ENCODE measurements around the gene PSMD3.
"Not testable (repeated sequence)": the region's sequence is repeated elsewhere in the genome, so short reads cannot be mapped to it uniquely, and the experiment has no call there.

The PSMD3 gene

DNA sequence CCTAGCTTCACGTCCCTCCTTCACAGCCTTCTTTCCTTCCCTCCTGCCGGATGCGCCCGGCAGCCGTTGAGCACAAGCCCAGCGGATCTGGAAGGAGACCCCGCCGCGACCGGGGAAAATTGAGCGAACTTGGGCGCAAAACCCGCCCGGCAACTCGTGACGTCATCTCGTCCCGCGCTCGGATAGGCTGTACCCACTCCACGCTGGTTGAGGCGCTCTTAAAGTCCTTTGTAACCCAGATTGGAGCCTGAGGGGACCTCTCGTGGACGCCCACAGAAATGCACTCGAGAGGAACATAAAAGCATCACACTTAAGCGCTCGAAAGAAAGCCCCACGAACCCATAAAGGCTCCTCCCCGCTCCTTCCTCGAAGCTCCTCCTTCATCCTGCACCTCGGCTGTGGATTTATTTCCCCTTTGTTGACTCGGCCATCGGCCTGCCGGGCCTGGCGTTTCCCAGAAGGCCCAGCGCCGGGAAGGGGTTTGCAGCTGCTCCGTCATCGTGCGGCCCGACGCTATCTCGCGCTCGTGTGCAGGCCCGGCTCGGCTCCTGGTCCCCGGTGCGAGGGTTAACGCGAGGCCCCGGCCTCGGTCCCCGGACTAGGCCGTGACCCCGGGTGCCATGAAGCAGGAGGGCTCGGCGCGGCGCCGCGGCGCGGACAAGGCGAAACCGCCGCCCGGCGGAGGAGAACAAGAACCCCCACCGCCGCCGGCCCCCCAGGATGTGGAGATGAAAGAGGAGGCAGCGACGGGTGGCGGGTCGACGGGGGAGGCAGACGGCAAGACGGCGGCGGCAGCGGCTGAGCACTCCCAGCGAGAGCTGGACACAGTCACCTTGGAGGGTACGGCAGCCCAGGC, at the start of gene PSMD3:
TSS of gene PSMD3 (plus strand) at position 457 of the 856 bp plus-strand sequence. CDS start at position 621, 164 bp downstream.
- DNase-seq, result peak; percentile 99

DNA sequence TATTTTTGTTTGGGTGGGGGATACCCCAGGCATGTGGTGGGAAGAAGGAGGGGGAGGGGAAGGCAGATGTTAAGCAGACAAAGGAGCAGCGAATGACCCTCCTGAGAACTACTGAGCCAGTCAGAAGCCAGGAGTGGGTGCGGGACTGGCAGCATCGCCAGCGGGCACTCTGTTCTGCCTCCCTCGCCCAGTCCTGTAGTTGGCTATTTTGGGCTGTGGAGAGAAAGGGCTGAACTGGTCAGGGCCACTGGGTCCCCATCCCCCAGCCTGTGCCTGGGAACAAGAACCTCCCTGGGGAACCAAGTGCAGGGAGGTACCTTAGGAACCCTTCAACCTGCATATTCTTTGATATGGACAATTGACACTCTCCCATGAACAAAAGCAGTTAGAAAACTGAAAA, 46.7 kb upstream of the PSMD3 start:
- no peak for DNase-seq

DNA sequence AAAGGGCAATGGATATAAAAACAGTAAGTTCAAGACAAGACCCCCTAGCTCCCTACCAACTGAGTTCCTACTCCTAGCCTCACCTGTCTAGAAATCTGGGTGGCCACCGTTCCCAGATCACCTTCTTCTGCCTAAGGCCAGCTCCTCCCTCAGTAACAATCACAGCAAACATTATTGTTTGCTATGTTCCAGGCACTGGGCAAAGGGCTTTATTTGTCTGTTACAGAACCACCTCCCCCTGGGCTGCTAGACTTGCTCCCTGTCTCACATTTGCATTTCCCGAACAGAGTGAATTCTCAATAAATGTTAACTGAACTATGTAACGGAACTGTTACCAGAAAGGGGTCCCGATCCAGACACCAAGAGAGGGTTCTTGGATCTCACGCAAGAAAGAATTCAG, 46.3 kb upstream of the PSMD3 start:
- DNase-seq, result no peak

DNA sequence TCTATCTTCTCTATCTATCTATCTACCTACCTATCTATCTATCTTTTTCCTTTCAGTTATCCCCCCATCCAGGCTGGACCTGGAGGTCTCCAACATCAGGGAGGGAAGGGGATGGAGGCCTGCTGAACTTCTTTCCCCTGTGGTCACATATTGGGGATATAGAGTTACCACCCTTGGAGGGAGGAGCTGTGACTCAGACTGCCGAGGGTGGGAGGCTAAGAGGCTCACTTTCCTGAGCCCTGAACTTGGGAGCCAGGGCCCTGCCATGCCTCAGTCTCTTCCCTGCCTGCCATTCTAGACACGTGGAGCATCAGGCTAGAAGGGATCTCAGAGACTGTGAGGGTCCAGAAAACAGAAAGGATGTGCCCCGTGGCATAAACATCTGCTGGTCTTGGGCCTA, 44.7 kb upstream of the PSMD3 start:
- DNase-seq, result no peak

DNA sequence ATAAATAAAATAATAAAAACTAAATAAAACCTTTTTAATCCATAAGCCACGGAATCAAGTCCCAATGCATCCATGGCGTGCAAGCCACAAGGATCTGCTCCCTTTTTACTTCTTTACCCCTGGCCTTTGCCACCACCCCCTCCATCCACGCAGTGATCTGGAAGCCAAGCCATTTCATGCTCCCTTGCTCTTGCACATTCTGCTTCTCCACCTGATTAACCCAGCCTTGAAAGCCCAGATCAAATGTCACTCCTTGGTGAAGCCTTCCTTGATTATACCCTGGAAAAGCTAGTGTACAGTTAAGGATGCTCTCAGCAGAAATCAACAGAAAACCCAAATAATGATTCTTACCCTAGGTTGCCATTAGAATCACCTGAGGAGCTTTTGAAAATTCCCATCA, 43.2 kb upstream of the PSMD3 start:
- no peak for DNase-seq

DNA sequence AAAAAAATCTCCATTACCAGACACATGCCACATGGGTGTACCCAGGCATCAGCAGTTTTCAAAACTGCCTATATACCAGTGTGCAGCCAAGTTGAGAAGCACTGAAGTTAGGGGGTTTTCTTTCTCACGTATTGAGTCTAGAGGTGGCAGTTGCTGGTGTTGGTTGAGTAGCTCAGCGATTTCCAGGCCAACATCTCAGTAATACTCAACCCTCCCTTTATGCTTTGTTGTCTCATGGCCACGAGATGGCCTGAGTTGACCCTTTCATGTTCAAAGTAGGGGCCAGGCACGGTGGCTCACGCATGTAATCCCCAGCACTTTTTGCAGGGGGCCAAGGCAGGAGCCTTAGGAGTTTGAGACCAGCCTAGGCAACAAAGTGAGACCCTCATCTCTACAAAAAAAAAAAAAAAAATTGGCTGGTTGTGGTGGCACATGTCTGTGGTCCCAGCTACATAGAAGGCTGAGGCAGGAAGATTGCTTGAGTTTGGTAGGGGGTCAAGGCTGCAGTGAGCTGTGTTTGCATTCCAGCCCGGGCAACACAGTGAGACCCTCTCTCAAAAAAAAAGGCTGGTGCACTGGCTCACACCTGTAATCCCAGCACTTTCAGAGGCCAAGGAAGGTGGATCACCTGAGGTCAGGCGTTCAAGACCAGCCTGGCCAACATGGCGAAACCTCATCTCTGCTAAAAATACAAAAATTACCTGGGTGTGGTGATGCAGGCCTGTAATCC, 42.3 kb upstream of the PSMD3 start:
- no peak for DNase-seq

DNA sequence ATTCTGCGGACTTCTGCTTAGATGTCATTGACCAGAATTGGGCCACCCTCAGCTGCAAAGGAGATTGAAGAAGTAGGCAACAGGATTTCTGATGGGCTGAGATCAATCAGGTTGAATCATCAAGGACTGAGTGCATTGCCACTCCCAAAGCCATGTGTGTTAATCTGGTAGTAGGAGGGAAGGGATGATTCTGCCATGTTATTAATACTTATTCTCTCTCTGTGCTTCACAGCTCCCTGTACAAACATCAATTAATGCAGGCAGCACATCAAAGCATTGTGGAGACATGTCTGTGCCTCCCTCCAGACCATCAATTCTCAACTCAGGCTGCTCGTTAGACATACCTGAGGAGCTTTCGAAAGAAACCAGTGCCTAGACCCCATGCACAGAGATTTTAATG, 41.5 kb upstream of the PSMD3 start:
- no peak for DNase-seq

DNA sequence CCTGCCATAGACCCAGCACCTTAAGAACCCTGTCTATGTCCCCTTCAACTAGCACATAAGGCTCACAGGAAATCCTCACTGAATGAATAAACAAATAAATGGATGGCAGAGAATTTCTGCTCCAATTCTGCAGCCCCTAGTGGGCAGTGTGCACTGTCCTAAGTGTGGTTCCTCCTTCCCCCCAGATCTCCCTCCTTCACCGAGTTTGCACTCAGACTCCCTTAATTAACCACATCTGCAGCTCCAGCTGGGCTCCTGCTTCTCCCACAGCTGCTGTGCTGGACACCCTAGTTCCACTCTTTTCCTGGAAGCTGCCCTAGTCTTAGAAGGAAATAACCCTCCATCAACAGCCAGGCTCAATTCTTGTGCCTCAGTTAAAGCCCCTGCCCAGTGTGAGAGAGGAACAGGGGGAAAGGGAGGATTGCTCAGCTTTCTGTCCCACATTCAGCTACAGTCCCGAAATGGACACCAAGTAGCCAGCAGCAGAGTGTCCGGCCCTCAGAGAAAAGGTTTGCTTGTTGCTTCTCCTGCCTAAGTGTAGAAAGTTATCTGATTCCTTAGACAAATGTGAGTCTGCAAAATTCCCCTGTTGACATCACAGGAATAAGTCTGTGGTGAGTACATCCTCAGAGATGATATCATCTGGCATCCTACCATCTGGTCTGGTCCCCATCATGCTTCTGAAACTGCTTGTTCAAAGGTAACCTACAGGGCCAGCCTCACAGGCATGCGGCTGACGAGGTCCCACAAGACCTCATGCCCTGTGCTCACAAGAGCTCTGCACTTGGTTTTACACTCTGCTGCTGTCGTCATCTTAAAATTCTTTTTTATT, 40.8 kb upstream of the PSMD3 start:
- no peak for DNase-seq

DNA sequence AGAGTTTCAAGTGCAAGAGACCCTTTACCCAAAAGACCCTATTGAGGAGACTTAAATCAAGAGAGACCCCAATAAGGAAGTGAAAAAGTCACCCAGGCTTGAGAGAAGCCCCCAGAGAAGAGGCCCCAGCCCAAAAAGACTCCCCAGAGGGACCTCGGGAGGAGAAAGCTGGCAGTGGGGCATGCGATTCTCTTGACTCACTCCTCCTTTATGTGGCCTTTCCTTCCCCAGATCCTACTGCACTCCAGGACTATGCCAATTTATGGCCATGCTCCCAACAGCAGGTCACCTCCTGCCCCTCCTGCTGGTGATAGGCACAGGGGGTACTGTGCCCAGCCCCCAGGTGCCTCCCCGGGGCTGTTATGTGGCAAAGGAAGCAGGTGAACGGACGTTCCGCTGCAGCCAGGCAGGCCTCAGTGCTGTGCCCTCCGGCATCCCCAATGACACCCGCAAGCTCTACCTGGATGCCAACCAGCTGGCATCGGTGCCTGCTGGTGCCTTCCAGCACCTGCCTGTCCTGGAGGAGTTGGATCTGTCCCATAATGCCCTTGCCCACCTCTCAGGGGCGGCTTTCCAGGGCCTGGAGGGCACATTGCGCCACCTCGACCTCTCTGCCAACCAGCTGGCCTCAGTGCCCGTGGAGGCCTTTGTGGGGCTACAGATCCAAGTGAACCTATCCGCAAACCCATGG, 36.8 kb upstream of the PSMD3 start:
- DNase-seq, result no peak

DNA sequence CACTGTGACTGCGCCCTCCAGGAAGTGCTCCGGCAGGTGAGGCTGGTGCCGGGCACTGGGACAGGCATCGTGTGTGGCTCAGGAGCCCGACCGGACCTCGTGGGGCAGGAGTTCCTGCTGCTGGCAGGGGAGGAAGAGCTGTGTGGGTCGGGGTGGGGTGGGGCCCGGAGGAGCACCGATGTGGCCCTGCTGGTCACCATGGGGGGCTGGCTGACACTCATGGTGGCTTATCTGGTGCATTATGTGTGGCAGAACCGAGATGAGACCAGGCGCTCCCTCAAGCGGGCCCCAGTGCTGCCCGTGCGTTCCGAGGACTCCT, 36.3 kb upstream of the PSMD3 start:
- no peak for DNase-seq

DNA sequence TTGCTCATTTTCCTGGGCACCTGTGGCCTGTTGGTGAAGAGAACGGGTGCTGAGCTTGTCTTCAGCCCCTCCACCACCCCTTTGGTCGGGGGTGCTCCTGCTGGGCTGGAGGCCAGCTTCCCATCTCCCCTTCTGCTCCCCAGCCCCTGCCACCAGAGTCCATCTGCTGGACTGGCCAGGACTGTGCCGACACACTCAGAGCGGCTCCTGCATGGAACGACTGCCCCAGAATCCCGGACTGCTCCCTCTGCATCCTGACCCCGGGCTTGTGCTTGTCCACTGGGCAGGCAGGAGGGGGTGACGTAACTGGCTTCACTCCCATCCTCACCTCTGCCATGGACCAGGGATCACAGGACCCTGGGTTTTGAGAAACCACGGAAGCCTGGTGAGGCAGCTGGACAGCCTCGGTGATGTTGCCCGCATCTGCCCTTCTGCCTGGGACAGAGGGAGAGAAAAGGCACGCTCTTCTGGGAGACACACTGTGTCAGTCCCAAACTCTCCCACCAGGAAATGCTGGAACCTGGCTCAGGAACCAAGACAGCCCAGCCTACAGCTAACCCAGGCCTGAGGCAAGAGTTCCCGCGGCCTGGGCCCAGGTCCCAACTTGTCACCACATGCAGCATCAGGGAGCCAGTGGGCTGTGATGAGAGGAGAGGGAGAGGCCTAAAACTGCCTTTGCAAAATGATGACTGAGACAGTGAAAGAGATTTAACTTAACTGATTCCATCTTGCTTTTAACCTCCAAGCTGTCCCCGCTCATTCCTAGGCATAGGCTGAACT, 33.9 kb upstream of the PSMD3 start:
- no peak for DNase-seq

DNA sequence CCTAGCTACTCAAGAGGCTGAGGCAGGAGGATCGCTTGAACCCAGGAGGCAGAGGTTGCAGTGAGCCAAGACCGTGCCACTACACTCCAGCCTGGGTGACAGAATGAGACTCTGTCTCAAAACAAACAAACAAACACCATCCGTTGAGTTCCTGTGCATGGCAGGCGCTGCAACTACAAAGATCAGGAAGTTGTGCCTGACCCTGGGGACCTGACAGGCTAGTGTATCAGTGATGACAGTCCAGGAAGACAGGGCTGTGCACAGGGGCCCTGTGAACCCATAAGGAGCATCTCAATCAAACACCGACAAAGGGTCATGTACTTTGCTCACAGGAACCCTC, 32.1 kb upstream of the PSMD3 start:
- not testable (repeated sequence) for DNase-seq

DNA sequence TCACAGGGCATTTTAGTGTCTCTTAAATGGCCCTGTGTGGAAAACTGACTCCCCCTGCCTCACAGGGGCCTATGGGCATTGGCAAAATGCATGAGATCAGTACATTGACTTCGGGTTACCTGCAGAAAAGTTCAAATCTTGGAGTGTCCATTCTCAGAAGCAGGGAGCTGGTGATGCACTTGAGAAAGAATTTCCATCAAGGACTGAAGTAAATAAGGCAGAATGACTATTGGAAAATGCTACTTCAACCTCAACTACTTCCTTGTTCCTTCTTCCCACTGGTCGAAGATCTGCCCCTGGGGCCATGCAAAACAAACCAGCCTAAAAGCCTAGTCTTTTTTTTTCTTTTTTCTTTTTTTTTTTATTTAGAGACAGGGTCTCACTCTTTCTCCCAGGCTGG, 31.6 kb upstream of the PSMD3 start:
- DNase-seq, result no peak

DNA sequence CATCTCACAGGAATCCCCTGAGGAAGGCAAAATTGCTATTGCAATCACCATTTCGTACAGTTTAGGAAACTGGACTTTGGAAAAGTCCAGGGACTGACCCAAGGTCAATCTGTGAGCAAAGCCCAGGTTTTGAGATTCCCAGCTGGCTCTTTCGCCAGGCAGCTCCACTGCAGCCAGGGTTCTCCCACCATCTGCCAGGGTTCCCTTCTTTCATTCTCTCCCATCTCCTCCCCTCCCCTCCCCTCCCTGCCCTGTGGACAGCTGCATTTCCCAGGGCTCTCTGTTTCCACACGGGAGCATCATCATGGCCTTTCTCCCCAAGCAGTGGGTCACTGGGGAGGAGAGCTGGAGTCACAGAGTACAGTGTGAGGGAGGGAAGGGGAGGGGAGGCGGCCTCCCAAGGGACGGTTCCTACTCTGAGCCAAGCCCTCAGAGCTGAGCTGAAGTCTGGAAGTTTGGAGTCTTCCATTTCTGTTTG, 29.7 kb upstream of the PSMD3 start:
- DNase-seq, result no peak

DNA sequence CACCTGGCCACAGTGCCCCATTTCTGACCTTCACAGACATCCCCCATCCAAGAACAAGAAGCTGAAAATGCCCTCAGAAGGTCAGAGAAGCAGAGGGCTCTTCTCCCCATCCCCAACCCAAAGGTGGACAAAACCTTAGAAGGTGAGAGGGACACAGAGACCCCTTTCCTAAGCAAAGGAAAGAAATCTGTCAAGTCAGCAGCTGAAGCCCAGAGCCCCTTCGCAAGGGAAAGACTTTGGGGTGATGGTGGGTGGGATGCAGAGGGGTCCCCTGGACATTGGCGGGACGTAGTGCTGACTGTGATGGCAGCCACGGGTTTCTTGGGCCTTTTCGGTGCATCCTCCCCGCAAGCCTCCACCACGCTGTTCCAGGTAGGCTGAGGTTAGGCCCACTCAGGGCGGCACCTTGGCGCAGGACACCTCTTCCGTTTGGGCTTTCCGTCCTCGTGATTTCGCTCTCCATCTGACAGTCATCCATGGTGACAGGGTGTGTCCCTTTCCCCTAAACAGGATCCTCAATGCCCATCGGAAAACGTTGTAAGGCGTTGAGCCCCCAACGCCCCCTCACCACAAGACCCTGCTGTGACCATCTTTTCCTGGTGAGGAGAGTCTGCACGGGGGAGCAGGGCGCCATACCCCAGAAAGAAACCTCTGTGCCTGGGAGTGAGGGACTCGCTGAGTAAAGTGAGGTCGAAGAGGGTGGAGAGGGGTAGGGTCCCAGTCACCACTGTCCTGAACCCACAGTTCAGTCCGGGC, 28.5 kb upstream of the PSMD3 start:
- no peak for DNase-seq

DNA sequence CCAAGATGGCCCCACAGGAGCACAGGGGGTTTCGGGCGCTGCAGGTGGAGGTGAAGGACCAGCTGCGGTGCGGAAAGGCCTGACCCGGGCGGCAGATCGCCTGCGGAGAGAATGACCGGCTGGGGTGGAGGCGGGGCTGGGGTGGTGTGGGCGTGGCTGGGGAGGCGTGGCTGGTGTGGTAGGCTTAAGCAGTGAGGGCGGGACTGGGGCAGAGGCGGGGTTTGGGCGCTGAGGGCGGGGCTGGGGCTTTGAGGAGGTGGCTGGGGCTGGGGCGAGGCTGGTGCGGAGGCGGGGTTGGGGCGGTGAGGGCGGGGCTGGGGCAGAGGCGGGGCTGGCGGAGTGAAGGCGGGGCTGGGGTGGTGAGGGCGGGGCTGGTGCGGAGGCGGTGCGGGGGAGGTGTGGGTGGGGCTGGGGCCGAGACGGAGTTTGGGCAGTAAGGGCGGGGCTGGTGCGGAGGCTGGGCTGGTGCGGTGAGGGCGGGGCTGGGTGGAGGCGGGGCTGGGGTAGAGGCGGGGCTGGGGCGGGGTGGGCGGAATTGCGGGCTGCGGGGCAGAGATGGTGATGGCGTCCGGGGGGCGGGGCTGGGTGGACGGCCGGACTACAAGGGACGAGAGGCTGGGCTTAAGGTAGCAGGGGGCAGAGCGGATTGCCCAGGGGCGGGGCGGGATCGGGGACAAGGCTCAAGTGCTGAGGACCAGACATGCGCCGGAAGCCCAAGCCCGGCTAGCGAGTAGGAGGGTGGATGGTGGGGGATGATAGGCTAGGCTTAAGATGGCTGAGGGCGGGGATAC, 27.7 kb upstream of the PSMD3 start:
- DNase-seq, result peak; percentile 89

DNA sequence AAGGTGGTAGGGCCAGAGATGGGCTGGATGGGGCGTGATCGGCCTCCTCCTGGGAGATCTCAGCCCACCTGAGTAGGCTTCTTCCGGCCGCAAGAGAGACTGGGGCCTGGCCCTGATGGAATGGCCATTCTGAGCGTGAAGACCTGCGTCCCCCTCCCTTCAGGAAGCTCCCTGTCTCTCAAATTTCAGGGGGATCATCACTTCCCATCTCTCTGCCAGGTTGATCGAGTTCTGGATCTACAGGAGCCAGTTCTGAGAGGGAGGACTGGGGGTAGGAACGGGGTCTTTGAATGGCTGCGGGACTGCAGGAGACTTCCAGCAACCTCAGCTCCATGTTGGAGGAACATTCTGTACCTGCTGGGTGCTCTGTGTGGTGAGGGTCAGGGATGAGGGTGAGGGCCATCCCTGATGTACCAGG, 27.1 kb upstream of the PSMD3 start:
- DNase-seq, result no peak

DNA sequence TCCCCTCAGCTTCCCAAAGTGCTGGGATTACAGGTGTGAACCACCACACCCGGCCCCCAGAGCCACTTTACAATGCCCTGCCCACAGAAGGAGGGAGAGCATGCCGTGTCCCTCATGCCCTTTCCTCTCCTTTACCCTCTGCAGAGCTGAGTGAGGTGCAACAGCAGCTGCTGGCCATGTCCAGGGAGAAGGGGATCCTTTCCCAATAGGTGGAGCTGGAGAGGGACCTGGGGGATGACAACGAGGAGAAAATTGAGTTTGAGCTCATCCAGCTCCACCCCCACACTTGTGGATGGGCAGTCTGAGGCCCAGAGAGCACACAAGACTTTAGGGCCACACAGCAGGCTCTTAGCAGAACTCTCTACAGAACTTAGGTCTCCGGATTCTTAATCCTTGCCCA, 25.7 kb upstream of the PSMD3 start:
- DNase-seq, result no peak

DNA sequence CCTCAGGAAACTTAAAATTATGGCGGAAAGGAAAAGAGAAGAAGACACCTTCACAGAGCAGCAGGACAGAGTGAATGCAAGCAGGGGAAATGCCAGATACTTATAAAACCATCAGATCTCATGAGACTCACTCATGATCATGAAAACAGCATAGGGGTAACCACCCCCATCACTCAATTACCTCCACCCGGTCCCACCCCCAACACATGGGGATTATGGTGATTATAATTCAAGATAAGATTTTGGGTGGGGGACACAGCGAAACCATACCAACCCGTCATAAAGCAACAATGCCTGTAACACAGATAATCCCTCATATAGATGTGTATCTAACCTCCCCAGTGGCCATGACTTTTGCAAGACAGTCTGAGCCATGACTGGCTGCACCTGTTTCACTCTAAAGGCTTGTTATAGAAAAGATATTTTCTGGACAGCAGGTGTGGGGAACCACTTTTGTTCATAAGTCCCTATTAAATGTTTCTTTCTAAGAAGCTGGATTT, 24.8 kb upstream of the PSMD3 start:
- no peak for DNase-seq

DNA sequence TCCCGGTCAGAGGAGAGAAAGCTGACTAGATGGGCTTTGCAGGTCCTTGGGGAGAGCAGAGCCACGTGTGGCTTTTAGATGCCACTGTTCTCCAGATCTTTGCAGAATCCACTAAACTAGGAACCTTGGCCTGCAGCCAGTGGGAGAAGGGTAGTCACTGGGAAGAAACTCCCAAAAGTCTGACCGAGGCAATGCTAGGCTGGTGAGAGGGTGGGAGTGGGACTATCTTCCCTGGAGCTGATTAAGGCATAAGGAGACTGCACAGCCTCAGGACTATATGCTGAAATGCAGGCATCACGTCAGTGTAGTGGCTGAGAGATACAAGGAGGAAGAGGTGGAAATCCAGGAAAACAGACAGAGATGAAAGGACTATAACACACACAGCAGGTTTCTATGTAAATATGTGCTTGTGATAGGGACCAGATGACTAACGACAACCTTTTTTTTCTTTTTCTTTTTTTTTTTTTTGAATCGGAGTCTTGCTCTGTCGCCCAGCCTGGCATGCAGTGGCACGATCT, 20.0 kb upstream of the PSMD3 start:
- DNase-seq, result no peak

Data from DMS79 treated with DMSO at 0.1 percent for 48 hours (cell line).